Measurements from ENCODE around the gene ABCA13. TPM values are rescaled to one million over a fixed set of nuclear protein-coding genes. Genes with fewer than 3 reads are reported as not detected.

ABCA13 gene
- total RNA-seq (2022; extraction: Qiagen RNA extraction; ENCODE audit: low read depth) = 0.01 to 0.07 TPM (median 0.05 TPM) in 4 of 5 replicates, not detected in the other

GRCh38 chr7:48171202-48171601, at the start of gene ABCA13:
TSS of gene ABCA13 (plus strand) at chr7:48171458. CDS start at chr7:48171484, 26 bp downstream.

Other genes starting within 250 kb of the ABCA13 start
- 0.06 to 0.41 TPM (median 0.20 TPM) in 5 replicates for gene PKD1L1, start 223.0 kb upstream of the ABCA13 start, total RNA-seq (2022; extraction: Qiagen RNA extraction; ENCODE audit: low read depth)
- 18.1 to 24.8 TPM (median 19.3 TPM) in 5 replicates for gene HUS1, start 191.8 kb upstream of the ABCA13 start, total RNA-seq (2022; extraction: Qiagen RNA extraction; ENCODE audit: low read depth)
- 0.46 TPM in 1 of 5 replicates, not detected in the others for gene SUN3, start 142.4 kb upstream of the ABCA13 start, total RNA-seq (2022; extraction: Qiagen RNA extraction; ENCODE audit: low read depth)
- gene C7orf57, start 135.9 kb upstream of the ABCA13 start, total RNA-seq (2022; extraction: Qiagen RNA extraction; ENCODE audit: low read depth) = 0.24 to 0.37 TPM (median 0.28 TPM) in 5 replicates
- 71.3 to 110 TPM (median 90.1 TPM) in 5 replicates for gene UPP1, start 82.2 kb upstream of the ABCA13 start, total RNA-seq (2022; extraction: Qiagen RNA extraction; ENCODE audit: low read depth)